Epithelial cell of proximal tubule (primary cell): ENCODE data around the gene WASHC4. TPM values are rescaled to one million over a fixed set of nuclear protein-coding genes. Genes with fewer than 3 reads are reported as not detected.

Source experiments
- DNase-seq: peaks from one replicate; pipeline ENCODE4 v3.0.0-alpha.2; 2011; ENCODE audit warnings: low read depth
- H3K4me3 ChIP-seq: 2 replicates; pipeline ENCODE4 v1.5.1; 2011; ENCODE audit warnings: low read depth, mild to moderate bottlenecking, low read length
- CTCF ChIP-seq: conservative IDR thresholded peaks from 2 replicates; pipeline ENCODE4 v1.5.1; 2012; ENCODE audit warnings: low read depth, mild to moderate bottlenecking, low read length
- total RNA-seq: library from RNA; depleted of rRNA; stranded (reverse); fragments of >200 nt; gene quantifications from 2 replicates; pipeline ENCODE4 v1.2.3, GENCODE V29; 2015

Gene WASHC4
- total RNA-seq, 1 donor from 2014 or later, result 47.5 TPM

GRCh38 chr12:105206686-105207374, 99.3 kb downstream of the WASHC4 start:
- no peak overlapping the region for H3K4me3 ChIP-seq
- no peak for TF ChIP-seq CTCF
- no peak for DNase-seq

DNA sequence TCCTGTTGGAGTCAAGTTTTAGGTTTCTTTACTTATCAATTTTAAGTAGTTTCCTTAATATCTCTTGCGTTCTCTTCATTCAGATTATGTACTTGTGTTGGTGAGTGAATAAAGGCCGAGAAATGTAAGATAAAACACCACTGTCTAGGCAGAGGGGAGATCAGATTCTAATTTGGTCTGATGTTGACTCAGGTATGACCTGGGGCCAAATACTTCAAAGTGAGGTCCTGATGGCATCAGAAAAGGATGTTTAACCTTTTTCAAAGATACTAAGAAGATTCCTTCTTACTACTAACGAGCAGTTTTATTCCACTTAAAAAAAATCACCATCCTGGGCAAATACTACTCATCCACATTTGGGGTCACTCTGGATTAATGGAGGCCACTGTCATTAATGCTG, 101.6 kb downstream of the WASHC4 start:
- no peak for TF ChIP-seq CTCF
- H3K4me3 ChIP-seq, result no peak overlapping the region
- no peak for DNase-seq

GRCh38 chr12:105212438-105212837, 104.9 kb downstream of the WASHC4 start:
- DNase-seq, result no peak

GRCh38 chr12:105214148-105214547, 106.6 kb downstream of the WASHC4 start:
- H3K4me3 ChIP-seq, result no peak overlapping the region
- no peak for DNase-seq
- no peak for TF ChIP-seq CTCF

More at GRCh38 chr12:105212438-105212837, 104.9 kb downstream of the WASHC4 start:
- no peak for TF ChIP-seq CTCF
- H3K4me3 ChIP-seq, result no peak overlapping the region

DNA sequence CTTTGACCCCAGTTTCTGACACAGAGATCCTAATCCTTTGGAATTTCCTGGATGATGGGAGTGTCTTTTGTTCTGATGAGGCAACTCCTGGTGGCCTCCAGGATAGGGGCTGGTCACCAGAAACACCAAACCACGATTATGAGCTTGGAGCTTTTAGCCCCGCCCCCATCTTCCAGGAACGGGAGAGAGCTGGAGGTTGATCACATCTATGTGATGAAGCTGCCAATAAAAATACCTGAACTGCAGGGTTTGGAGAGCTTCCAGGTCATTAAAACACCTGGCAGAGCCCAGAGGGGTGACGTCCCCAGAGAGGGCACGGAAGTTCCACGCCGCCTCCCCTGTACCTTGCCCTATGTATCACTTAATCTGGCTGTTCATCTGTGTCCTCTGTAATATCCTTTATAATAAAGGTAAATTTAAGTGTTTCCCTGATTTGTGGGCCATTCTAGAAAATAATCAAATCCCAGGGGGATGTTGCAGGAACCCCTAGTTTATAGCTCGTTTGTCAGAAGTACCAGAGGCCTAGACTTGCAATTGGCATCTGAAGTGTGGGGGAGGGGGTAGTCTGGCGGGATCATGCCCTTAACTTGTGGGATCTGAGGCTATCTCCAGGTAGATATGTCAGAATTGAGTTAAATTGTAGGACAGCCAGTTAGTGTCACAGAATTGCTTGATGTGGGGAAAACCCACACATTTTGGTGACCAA, 107.3 kb downstream of the WASHC4 start:
- TF ChIP-seq CTCF, result no peak
- no peak overlapping the region for H3K4me3 ChIP-seq
- DNase-seq, result no peak

DNA sequence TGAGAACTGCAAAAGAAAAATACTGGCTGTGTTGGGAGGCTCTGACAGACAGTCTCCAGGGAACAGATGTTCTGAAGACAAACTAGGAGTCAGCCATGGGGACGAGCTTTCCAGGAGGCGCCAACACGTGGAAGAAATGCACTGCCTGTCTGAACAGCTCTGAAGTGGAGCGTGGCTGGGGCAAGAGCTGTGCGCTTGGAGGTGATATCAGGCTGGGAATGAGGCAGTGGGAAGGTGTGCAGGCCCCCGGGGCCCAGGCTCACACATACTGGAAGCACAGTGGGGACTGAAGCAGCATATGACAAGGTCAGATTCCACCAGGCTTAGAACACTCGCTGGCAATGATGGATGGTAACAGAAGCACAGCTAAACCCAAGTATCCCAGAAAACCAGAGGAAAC, 110.9 kb downstream of the WASHC4 start:
- no peak for TF ChIP-seq CTCF
- no peak for DNase-seq
- no peak overlapping the region for H3K4me3 ChIP-seq

Other genes starting within 250 kb of the WASHC4 start
- gene SLC41A2, start 149.4 kb upstream of the WASHC4 start, total RNA-seq, result 19.7 and 24.4 TPM in 2 replicates
- gene NOPCHAP1, start 121.4 kb upstream of the WASHC4 start, total RNA-seq, result 17.4 and 20.9 TPM in 2 replicates
- gene ALDH1L2, start 23.3 kb upstream of the WASHC4 start, total RNA-seq, result 1.5 and 1.7 TPM in 2 replicates
- 20.6 and 57.4 TPM in 2 replicates for gene APPL2, start 128.4 kb downstream of the WASHC4 start, total RNA-seq
- gene C12orf75, start 223.0 kb downstream of the WASHC4 start, total RNA-seq, result 650 and 726 TPM in 2 replicates